OCI-LY3 (cell line): Measurements from ENCODE around the gene PTPRN2.

ENCODE experiments used
- H2AFZ ChIP-seq: fragments of 200-600, 300-600 bp; shearing (Covaris generic); 2 replicates; pipeline ENCODE4 v1.6.0; 2014; ENCODE audit warnings: antibody characterized with exemption, low read depth, low read length
- H3K27ac ChIP-seq: fragments of 200-600, 300-600 bp; sonication (generic); 2 replicates; pipeline ENCODE4 v1.5.1; 2014; ENCODE audit warnings: mild to moderate bottlenecking, low read length, moderate library complexity, mixed read lengths
- H3K27me3 ChIP-seq: fragments of 200-600, 300-600 bp; sonication (generic); 2 replicates; pipeline ENCODE4 v1.6.1; 2014; ENCODE audit warnings: low read depth, low read length, mixed read lengths
- H3K36me3 ChIP-seq: fragments of 200-600, 300-600 bp; sonication (generic); replicated peaks from 2 replicates; pipeline ENCODE3; 2014; ENCODE audit warnings: low read depth, low read length, mixed read lengths
- H3K4me1 ChIP-seq: fragments of 300-600, 200-600 bp; sonication (generic); 2 replicates; pipeline ENCODE4 v1.6.1; 2014; ENCODE audit warnings: low read length, mixed read lengths
- H3K4me2 ChIP-seq: fragments of 200-600, 300-600 bp; sonication (generic); 2 replicates; pipeline ENCODE4 v1.6.1; 2014; ENCODE audit warnings: low read length, mixed read lengths
- H3K4me3 ChIP-seq: fragments of 300-600, 200-600 bp; sonication (generic); 2 replicates; pipeline ENCODE4 v1.5.1; 2014; ENCODE audit warnings: antibody characterized with exemption, mild to moderate bottlenecking, low read length, moderate library complexity
- H3K79me2 ChIP-seq: fragments of 300-600, 200-600 bp; shearing (Covaris generic); 2 replicates; pipeline ENCODE4 v1.6.1; 2014; ENCODE audit warnings: mild to moderate bottlenecking, low read length, mixed read lengths
- H3K9ac ChIP-seq: fragments of 300-600, 200-600 bp; shearing (Covaris generic); 2 replicates; pipeline ENCODE4 v1.6.0; 2014; ENCODE audit warnings: mild to moderate bottlenecking, low read length, moderate library complexity
- H3K9me3 ChIP-seq: fragments of 200-600, 300-600 bp; shearing (Covaris generic); 2 replicates; pipeline ENCODE4 v1.6.1; 2014; ENCODE audit warnings: low read length, mixed read lengths; ENCODE audit not compliant: insufficient read depth
- H4K20me1 ChIP-seq: fragments of 200-600, 300-600 bp; sonication (generic); 2 replicates; pipeline ENCODE4 v1.6.1; 2016; ENCODE audit warnings: low read length, mixed read lengths; ENCODE audit not compliant: insufficient read depth
- EZH2phosphoT487 ChIP-seq: fragments of 200-600 bp; shearing (Covaris generic); IDR thresholded peaks from 2 replicates; pipeline ENCODE4 v1.6.1; 2018; ENCODE audit warnings: antibody characterized with exemption, mixed run types, low read depth
- TF ChIP-seq, protein P1 (sequence below): fragments of 200-600, 300-600 bp; sonication (generic); IDR thresholded peaks from 2 replicates; pipeline ENCODE4 v1.5.1; 2014; ENCODE audit warnings: antibody characterized with exemption, low read length, low read depth

PTPRN2 gene

DNA sequence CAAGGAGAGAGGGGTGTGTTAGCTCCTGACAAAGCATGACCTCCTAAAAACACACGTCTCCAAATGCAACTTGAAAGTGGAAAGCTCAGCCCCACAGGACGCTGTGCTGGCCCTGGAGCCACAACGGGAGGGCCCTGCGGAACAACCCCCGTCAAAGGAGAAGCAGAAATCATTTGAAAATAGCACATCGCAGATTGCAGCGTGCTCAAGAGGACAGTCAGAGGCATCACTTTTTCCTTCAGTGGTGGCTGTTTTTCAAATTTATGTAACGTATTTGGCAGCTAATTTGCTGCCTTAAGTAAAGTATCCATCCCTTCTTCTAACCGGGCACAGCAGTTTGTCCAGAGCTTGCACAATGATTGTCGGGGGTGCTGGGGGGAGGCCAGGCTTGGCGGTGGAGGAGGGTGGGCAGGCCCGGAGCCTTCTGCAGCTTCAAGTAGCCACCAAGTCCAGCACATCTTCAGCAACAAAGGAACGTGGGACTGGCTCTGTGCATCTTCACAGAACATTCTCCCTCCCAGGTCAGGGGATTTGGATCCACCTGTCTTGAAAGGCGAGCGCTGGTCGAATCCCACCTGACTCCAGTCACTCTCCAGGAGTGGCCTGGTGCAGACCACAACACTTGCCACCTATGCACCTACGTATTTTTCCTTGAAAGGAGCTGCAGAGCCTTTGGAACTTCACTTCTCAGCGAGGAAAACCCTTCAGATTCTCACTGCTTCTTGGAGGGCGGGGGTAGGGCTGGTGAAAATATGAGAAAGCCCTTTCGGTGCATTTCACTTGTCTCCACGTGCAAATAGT is 904.5 kb downstream of the PTPRN2 start:
- Histone ChIP-seq H3K27me3 (no peaks in the 10 kb centered on the region), H3K36me3 (no peaks in the 10 kb centered on the region), H3K9ac (no peak overlapping the region), H3K4me2 (no peak overlapping the region), H3K4me1 (no peaks in the 10 kb centered on the region), H3K4me3 (no peak overlapping the region), H3K9me3 (no peaks in the 10 kb centered on the region), H3K79me2 (no peaks in the 10 kb centered on the region), H3K27ac (no peak overlapping the region), H4K20me1 (no peaks in the 10 kb centered on the region), H2AFZ (no peak overlapping the region)
- no peak for TF ChIP-seq EZH2phosphoT487
- TF ChIP-seq, protein P1, sequence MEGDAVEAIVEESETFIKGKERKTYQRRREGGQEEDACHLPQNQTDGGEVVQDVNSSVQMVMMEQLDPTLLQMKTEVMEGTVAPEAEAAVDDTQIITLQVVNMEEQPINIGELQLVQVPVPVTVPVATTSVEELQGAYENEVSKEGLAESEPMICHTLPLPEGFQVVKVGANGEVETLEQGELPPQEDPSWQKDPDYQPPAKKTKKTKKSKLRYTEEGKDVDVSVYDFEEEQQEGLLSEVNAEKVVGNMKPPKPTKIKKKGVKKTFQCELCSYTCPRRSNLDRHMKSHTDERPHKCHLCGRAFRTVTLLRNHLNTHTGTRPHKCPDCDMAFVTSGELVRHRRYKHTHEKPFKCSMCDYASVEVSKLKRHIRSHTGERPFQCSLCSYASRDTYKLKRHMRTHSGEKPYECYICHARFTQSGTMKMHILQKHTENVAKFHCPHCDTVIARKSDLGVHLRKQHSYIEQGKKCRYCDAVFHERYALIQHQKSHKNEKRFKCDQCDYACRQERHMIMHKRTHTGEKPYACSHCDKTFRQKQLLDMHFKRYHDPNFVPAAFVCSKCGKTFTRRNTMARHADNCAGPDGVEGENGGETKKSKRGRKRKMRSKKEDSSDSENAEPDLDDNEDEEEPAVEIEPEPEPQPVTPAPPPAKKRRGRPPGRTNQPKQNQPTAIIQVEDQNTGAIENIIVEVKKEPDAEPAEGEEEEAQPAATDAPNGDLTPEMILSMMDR, result no peak

GRCh38 chr7:157682064-157682945 is 905.3 kb downstream of the PTPRN2 start:
- TF ChIP-seq, protein P1, result no peak
- TF ChIP-seq EZH2phosphoT487, result no peak
- H3K79me2 ChIP-seq, result no peaks in the 10 kb centered on the region
- H3K9ac ChIP-seq, result no peak overlapping the region
- no peaks in the 10 kb centered on the region for H4K20me1 ChIP-seq
- H3K36me3 ChIP-seq, result no peaks in the 10 kb centered on the region
- H3K4me1 ChIP-seq, result no peaks in the 10 kb centered on the region
- no peak overlapping the region for H3K4me2 ChIP-seq
- H3K9me3 ChIP-seq, result no peaks in the 10 kb centered on the region
- H3K4me3 ChIP-seq, result no peak overlapping the region
- no peak overlapping the region for H3K27ac ChIP-seq
- no peaks in the 10 kb centered on the region for H3K27me3 ChIP-seq
- no peak overlapping the region for H2AFZ ChIP-seq

GRCh38 chr7:157679607-157680006 is 908.0 kb downstream of the PTPRN2 start:
- no peak overlapping the region for H3K27ac ChIP-seq
- no peak overlapping the region for H3K4me2 ChIP-seq
- H3K4me1 ChIP-seq, result no peaks in the 10 kb centered on the region
- no peak overlapping the region for H3K9ac ChIP-seq
- no peaks in the 10 kb centered on the region for H4K20me1 ChIP-seq
- no peaks in the 10 kb centered on the region for H3K9me3 ChIP-seq
- no peak overlapping the region for H3K4me3 ChIP-seq
- TF ChIP-seq, protein P1, result no peak
- TF ChIP-seq EZH2phosphoT487, result no peak
- no peaks in the 10 kb centered on the region for H3K27me3 ChIP-seq
- no peaks in the 10 kb centered on the region for H3K79me2 ChIP-seq
- H3K36me3 ChIP-seq, result no peaks in the 10 kb centered on the region
- H2AFZ ChIP-seq, result no peak overlapping the region

DNA sequence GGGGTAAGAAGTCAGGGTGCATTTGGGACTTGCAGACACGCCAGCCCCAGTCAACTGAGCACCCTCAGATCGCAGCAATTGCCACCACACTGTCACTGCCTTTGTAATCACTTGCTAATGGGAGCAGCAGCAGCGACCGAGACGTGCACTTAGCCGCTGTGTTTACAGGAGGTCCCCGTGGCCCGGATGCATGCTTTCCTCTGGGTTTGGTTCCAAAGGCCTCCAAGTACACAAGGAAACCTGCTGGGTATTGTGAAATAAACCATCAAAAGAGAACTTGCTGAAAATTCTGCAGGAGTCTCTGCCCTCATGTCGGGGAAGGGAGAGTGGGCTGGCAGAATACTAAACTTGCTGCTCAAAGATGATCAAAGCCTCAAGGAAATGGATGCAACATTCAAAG is 909.1 kb downstream of the PTPRN2 start:
- Histone ChIP-seq H4K20me1 (no peaks in the 10 kb centered on the region), H3K4me3 (no peak overlapping the region), H3K27me3 (no peaks in the 10 kb centered on the region), H3K4me2 (no peak overlapping the region), H3K9ac (no peak overlapping the region), H2AFZ (no peak overlapping the region), H3K4me1 (no peaks in the 10 kb centered on the region), H3K79me2 (no peaks in the 10 kb centered on the region), H3K36me3 (no peaks in the 10 kb centered on the region), H3K27ac (no peak overlapping the region), H3K9me3 (no peaks in the 10 kb centered on the region)
- TF ChIP-seq, protein P1, result no peak
- no peak for TF ChIP-seq EZH2phosphoT487
